ELR (cell line): ENCODE data around the gene N4BP3.
A peak's percentile ranks its signal among the peaks of the same experiment; 100 is the strongest.
"Not testable (repeated sequence)": the region's sequence is repeated elsewhere in the genome, so short reads cannot be mapped to it uniquely, and the experiment has no call there.

Experiments used
- DNase-seq: peaks from one replicate; pipeline ENCODE4 v3.0.0-alpha.2; 2015; ENCODE audit warnings: low read depth

N4BP3 gene

GRCh38 chr5:178122346-178122745, 9.0 kb downstream of the N4BP3 start:
- no peak for DNase-seq

DNA sequence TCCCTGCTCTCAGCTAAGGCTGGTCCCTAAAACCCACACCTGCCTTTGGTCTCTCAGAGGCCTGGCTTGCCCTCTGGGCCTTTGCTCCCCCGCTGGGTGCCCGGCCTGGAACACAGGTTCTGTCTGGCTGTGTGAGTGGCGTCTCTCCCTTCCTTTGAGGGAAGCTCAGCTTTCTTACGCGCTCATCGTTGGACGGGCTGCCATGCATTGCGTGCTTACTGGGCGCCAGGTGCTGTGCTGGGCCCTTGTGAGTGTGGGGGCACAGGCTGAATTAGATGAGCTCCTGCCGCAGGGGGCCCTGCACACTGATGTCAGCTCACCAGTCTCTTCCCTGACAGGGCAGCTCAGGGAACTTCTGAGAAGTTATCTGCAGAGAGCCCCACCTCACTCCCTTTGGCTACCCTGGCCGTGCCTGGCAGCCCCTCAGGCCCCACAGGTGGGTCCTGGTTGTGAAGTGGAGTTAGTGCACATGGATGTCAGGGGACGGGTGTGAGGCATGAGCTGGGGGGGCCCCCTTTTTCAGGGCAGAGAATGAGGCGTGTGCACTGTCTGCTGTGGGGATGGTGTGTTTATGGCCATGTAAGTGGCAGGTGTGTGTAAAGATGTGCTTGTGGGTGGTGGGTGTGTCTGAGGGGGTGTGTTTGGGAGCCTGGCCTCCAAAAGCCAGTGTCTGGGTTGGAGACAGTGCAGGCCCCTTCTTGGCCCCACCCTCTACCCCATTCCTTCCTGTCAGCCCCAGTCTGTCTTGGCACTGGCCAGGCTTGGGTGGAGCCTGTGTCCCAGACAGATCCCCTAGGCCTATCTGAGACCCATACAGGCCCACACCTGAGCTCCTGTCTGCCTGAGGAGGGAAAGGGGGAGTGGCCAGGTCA, 10.0 kb downstream of the N4BP3 start:
- DNase-seq: no peak

DNA sequence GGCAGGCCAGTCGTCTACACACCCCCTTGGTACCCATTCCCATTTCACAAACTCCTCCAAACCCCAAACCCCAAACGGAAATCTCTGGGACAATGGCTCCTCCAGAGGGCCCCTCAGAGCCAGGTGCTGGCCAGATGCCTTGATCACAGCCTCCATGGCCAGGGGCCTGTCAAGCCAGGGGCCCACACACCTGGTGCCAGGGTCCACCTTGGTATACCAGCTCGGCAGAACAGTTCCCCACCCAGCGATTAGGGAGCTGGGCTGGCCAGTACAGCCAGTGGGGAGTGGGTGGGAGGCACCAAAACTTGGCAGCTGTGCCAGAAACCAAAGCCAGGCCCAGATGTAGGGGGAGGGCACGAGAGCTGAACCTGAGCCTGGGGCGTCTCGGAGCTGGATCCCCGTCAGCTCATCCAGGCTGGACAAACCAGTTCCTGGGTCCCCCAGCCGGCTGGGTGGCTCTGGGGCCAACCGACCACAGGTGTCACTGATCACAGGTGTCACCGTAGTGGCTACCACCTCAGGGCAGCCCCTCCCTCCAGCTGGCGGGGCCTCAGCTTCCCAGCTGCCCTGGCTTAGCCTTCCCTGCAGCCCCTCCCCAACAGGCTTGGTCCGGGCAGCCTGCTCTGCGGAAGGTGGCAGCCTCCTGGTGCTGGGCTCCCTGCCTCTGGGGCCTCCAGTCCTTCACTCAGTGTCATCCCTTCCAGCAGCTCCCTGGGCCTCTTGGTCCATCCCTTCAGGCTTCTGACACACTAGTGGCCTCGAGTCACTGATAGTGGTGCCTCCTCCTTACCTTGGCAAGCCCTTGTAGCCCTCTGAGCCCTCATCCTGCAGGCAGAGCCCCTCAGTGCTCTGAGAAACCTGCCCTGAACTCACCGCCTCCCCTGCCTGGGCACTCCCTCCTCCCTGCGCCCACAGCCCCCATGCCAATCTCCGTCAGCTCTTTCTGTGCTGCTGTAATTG, 10.9 kb downstream of the N4BP3 start:
- DNase-seq: no peak

GRCh38 chr5:178125253-178125906, 12.0 kb downstream of the N4BP3 start:
- DNase-seq: no peak

DNA sequence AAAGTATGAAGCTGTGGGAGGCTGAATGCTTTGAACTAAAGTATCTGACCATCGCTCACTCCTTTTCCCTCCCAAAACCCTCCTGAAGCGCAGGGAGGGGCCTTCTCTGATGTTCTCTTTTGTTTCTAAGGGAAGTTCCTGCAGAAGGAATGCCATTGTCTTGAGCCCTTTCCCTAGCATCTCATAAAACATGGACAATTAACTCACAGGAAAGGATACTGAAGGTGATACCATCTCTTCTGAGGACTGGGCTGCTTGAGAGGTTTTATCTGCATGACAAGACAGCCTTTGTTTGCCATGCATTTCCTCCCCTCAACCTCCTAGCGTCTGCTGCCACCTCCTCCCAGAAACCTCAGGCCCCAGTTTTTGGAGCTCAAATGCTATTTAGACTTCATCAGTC, 13.2 kb downstream of the N4BP3 start:
- no peak for DNase-seq

GRCh38 chr5:178127300-178128009, 14.1 kb downstream of the N4BP3 start:
- DNase-seq: not testable (repeated sequence)

- no peak for DNase-seq
These were observed 16.0 kb downstream of the N4BP3 start for GRCh38 chr5:178129296-178129695.

DNA sequence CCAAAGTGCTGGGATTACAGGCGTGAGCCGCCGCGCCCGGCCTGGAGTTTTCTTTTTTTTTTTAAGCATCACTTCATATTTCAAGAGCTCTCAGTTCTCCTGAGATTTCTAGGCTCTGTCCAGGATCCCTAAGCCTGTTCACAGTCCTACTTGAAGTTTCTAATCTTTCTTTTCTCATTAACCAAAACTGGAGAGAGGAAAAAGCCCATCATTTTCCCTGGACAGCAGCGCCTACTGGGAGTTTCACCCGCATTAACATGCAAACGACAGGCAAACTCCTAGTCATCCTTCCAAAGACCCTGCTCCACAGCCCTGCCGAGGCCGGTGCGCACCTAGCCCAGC, 16.9 kb downstream of the N4BP3 start:
- DNase-seq: not testable (repeated sequence)

GRCh38 chr5:178130576-178131445, 17.5 kb downstream of the N4BP3 start, which contains the start of gene RMND5B:
TSS of gene RMND5B (plus strand) at chr5:178131014. CDS start at chr5:178138120, 7,106 bp downstream.
- DNase-seq: peak; percentile 84

DNA sequence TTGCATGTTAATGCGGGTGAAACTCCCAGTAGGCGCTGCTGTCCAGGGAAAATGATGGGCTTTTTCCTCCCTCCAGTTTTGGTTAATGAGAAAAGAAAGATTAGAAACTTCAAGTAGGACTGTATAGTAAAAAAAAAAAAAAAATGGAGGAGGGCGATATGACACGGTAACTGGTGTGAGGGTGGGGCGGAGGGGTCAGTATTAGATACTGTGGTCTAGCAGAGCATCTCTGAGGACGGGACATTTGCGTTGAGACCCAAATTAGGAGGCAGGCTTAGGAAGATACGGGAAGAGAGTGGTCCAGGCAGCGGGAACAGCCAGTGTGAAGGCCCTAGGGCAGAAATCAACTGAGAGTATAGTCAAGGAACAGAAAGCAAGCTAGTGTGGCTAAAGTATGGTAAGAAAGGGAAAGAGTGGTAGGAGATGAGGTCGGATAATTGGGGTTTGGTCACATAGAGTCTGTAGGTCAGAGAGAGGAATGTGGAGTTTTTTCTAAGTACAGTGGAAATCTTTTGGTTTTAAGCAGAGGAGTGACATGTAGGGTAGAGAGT, 18.2 kb downstream of the N4BP3 start:
- DNase-seq: no peak

DNA sequence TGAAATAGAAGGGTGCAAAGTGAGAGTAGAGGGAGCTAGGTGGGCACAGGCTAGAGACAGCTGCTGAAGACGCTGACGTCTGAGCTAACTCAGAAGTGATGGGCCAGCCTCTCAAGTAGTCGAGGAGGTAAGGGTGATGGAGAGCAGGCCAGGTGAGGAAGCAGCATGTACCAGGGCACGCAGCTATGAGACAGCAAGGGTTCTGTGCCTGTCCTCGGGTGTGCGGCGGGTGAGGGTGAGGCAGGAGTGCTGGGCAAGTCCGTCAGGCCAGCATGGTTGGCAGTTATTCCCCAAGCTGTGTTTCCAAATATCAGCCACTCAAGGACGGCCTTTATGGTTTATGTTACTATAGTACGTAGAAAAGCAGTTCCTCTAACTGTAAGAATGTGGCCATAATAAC, 23.7 kb downstream of the N4BP3 start:
- no peak for DNase-seq

GRCh38 chr5:178137991-178138390, 24.7 kb downstream of the N4BP3 start:
- no peak for DNase-seq

GRCh38 chr5:178141550-178141949, 28.2 kb downstream of the N4BP3 start:
- no peak for DNase-seq

GRCh38 chr5:178142642-178143041, 29.3 kb downstream of the N4BP3 start:
- DNase-seq: no peak

GRCh38 chr5:178143246-178143645, 29.9 kb downstream of the N4BP3 start:
- DNase-seq: no peak

DNA sequence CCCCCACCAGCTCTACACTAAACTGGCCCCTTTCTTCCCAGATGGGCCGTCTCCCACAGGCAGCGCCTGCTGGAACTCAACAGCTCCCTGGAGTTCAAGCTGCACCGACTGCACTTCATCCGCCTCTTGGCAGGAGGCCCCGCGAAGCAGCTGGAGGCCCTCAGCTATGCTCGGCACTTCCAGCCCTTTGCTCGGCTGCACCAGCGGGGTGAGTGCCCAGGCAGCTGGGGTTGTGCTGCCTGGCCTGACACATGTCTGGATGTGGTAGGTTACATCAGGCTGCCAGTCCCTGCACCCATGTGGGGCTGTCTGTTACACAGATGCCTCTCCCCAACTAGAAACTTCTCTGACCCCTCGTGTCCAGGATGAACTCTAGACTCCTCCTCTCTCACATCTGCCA, 30.6 kb downstream of the N4BP3 start:
- DNase-seq: no peak

DNA sequence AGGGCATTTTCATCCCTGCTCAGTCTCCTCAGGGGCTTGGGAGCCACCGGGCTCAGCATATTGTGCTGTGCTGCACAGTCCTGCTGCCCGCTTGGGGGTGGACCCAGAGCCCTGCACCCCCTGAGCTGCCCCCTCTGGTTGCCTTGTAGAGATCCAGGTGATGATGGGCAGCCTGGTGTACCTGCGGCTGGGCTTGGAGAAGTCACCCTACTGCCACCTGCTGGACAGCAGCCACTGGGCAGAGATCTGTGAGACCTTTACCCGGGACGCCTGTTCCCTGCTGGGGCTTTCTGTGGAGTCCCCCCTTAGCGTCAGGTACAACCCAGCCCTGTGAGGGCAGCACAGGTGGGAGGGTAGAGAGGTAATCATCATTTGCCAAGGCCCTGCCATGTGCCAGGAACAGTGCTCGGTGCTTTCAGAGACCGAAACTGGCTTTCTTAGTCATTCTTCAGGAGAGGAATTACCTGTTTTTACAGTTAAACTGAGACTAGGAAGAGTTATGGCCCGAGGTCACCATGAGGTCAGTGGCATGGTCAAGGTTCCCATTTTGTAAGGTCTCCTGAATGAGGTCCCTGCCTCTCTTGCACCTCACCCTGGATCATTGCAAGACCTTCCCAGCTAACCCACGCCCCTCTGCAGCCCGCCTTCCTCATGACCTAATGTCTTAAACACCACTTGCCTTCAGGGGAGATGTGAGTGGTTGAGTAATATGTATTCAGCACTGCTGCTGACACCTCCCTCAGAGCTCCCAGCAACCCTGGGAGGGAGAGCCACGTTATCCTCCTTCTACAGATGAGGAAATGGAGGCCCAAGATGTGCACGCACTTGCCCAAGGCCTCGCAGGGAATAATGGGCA, 32.9 kb downstream of the N4BP3 start:
- DNase-seq: peak; percentile 83

- no peak for DNase-seq
These were observed 34.1 kb downstream of the N4BP3 start for GRCh38 chr5:178147406-178147805.

DNA sequence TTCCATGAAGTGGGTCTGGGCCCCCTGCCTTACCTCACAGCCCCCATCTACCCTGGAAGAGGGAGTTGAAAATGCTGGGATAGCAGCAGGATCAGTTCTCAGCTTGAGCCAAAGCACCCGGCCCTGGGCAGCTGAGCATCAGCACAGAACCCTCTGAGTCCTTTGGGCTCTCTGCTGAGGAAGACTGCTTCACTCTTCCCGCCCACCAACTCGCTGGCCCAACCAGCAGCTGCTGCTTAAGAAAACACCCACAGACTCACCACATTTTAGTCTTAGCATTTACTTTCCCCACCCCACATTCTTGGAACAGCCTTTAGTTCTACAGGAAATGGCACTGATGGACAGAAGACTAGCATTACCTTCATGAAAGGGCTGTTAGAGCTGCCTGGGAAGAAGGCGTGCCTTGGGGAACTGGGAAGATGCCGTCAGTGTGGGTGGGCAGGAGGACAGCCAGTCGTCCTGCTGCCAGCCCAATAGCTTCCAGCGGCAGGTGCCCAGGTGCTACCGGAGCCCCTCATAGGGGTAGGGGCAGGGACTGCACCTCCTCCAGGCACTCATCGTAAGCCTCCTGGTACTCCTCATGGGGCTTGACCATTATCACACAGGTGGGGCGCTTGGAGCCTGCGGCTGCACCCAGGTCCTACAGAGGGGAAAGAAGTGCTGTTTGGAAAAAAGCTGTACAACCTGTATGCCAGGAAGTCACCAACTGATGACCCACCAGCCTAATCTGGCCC, 36.0 kb downstream of the N4BP3 start:
- no peak for DNase-seq
